Measurements from ENCODE around the gene RAB20.

RAB20 gene

GRCh38 chr13:110480161-110480560 lies 81.4 kb downstream of the RAB20 start:
- no peak for DNase-seq
- Histone ChIP-seq H3K9me3 (no peaks in the 10 kb centered on the region), H3K4me1 (no peaks in the 10 kb centered on the region), H3K27me3 (peaks cover 30% of the 10 kb centered on the region), H3K4me3 (ENCODE audit: low read depth, low read length) (no peak overlapping the region), H3K36me3 (no peaks in the 10 kb centered on the region)
- no peak for TF ChIP-seq CTCF (IDR thresholded peaks at IDR 0.05; ENCODE audit: low read depth, low read length)

- Histone ChIP-seq H3K4me1 (no peaks in the 10 kb centered on the region), H3K27me3 (peaks cover 30% of the 10 kb centered on the region), H3K36me3 (no peaks in the 10 kb centered on the region), H3K9me3 (no peaks in the 10 kb centered on the region), H3K4me3 (ENCODE audit: low read depth, low read length) (no peak overlapping the region)
- DNase-seq, result no peak
- TF ChIP-seq CTCF (IDR thresholded peaks at IDR 0.05; ENCODE audit: low read depth, low read length), result no peak
Observed at GRCh38 chr13:110479648-110480047, 81.9 kb downstream of the RAB20 start.

- H3K4me1 ChIP-seq, result no peaks in the 10 kb centered on the region
- H3K36me3 ChIP-seq, result no peaks in the 10 kb centered on the region
- peaks cover 30% of the 10 kb centered on the region for H3K27me3 ChIP-seq
- no peaks in the 10 kb centered on the region for H3K9me3 ChIP-seq
- no peak for TF ChIP-seq CTCF (IDR thresholded peaks at IDR 0.05; ENCODE audit: low read depth, low read length)
- no peak for DNase-seq
- no peak overlapping the region for H3K4me3 ChIP-seq (ENCODE audit: low read depth, low read length)
Observed at GRCh38 chr13:110479215-110479545, 82.3 kb downstream of the RAB20 start.

GRCh38 chr13:110478405-110479214 lies 82.9 kb downstream of the RAB20 start:
- no peak for DNase-seq
- no peaks in the 10 kb centered on the region for H3K4me1 ChIP-seq
- peaks cover 30% of the 10 kb centered on the region for H3K27me3 ChIP-seq
- H3K4me3 ChIP-seq (ENCODE audit: low read depth, low read length), result no peak overlapping the region
- no peaks in the 10 kb centered on the region for H3K9me3 ChIP-seq
- TF ChIP-seq CTCF (IDR thresholded peaks at IDR 0.05; ENCODE audit: low read depth, low read length), result no peak
- H3K36me3 ChIP-seq, result no peaks in the 10 kb centered on the region

GRCh38 chr13:110477706-110478245 lies 83.7 kb downstream of the RAB20 start:
- Histone ChIP-seq H3K4me1 (no peaks in the 10 kb centered on the region), H3K27me3 (peaks cover 24% of the 10 kb centered on the region), H3K9me3 (no peaks in the 10 kb centered on the region), H3K36me3 (no peaks in the 10 kb centered on the region), H3K4me3 (ENCODE audit: low read depth, low read length) (no peak overlapping the region)
- TF ChIP-seq CTCF (IDR thresholded peaks at IDR 0.05; ENCODE audit: low read depth, low read length), result no peak
- DNase-seq, result no peak

- H3K9me3 ChIP-seq, result no peaks in the 10 kb centered on the region
- H3K36me3 ChIP-seq, result no peaks in the 10 kb centered on the region
- no peak for TF ChIP-seq CTCF (IDR thresholded peaks at IDR 0.05; ENCODE audit: low read depth, low read length)
- peaks cover 15% of the 10 kb centered on the region; the same call in 1 of the 2 replicates for H3K27me3 ChIP-seq
- H3K4me3 ChIP-seq (ENCODE audit: low read depth, low read length), result no peak overlapping the region
- peaks cover 3% of the 10 kb centered on the region; the same call in 1 of the 2 replicates for H3K4me1 ChIP-seq
- DNase-seq, result no peak
Observed at GRCh38 chr13:110476220-110476617, 85.3 kb downstream of the RAB20 start.
